Activated CD8-positive, alpha-beta memory T cell treated with anti-CD3 and anti-CD28 coated beads, Interleukin-2, amount 10 ng/mL, durations not matched to agents 7 days and 5 days (primary cell): ENCODE results near the gene TMEM114. TPM values are rescaled to one million over a fixed set of nuclear protein-coding genes. Genes with fewer than 3 reads are reported as not detected.

Source experiments
- ATAC-seq: fragments of 150-1000 bp; cut with Tn5 transposase; one replicate; pipeline ENCODE4 v1.10.0; 2021; ENCODE audit warnings: moderate library complexity
- CTCF ChIA-PET: fragments of 350-600 bp; sonication (Branson Sonifier 250); formaldehyde crosslinking; loops from one replicate; lab custom pipeline; 2021; ENCODE audit warnings: antibody characterized with exemption; lab: Charles Lee
- DNase-seq: peaks from one replicate; pipeline ENCODE4 v3.0.0-alpha.2; 2020
- H3K27ac Mint-ChIP-seq: one replicate; pipeline ENCODE4 v1.8.0; 2021; ENCODE audit warnings: mild to moderate bottlenecking, mixed read lengths
- H3K27me3 Mint-ChIP-seq: one replicate; pipeline ENCODE4 v1.8.0; 2021; ENCODE audit warnings: mixed read lengths
- H3K36me3 Mint-ChIP-seq: one replicate; pipeline ENCODE4 v1.8.0; 2021; ENCODE audit warnings: mild to moderate bottlenecking, mixed read lengths
- H3K4me1 Mint-ChIP-seq: one replicate; pipeline ENCODE4 v1.8.0; 2021; ENCODE audit warnings: mixed read lengths
- H3K4me3 Mint-ChIP-seq: one replicate; pipeline ENCODE4 v1.8.0; 2021; ENCODE audit warnings: mild to moderate bottlenecking, moderate library complexity, mixed read lengths
- H3K9me3 Mint-ChIP-seq: one replicate; pipeline ENCODE4 v1.8.0; 2022; ENCODE audit warnings: low read depth, mixed read lengths
- total RNA-seq, 2 experiments: library from RNA; stranded (reverse); gene quantifications; one replicate each; pipeline ENCODE4 v1.2.3, GENCODE V29; 2021

TMEM114 gene
- total RNA-seq, 2 experiments from 2014 or later: not detected

DNA sequence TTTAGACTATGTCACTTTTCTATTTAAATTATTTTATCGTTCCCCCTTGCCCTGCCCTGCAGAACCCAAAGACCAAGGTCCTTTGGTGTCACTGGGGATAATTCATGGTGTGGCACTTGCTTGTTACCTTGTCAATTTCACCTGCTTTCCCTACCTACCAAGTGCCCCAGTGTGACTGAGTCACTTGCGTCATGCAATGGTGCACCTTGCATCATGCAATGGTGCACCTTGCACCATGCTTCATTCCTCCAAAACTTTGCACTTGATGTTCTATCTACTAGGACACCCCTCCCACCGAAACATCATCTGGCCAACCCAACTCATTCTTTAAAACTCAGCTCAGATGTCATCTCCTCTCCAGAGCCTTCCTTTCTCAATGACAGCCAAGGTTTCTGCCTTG, 47.1 kb downstream of the TMEM114 start:
- no peaks in the 10 kb centered on the region for H3K4me1 Mint-ChIP-seq
- peaks cover 3% of the 10 kb centered on the region for H3K27me3 Mint-ChIP-seq

DNA sequence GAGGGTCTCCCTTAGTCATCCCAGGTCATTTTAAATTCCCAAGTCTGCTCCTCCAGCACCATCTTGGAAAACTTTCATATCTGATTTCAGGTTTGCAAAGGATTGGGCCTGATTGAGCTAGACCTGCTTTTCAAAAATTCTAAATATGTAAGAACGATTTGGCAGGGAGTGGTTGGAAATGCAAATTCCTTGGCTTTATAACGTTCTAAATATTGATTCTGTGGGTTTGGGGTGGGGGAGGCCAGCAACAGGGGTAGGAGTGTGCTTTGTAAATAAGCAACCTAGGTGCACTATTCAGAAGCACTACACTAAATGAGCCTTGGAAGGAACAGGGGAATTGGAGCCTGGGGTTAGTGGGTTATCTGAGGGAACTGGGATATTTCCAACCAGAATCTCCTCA, 47.9 kb downstream of the TMEM114 start:
- Mint-ChIP-seq H3K4me3 (no peak overlapping the region), H3K4me1 (no peaks in the 10 kb centered on the region), H3K9me3 (no peaks in the 10 kb centered on the region), H3K27me3 (peaks cover 3% of the 10 kb centered on the region), H3K27ac (no peak overlapping the region), H3K36me3 (no peaks in the 10 kb centered on the region)
- no peak for ATAC-seq
- CTCF ChIA-PET: no interaction called here
- no peak for DNase-seq

More for the DNA sequence above, 47.1 kb downstream of the TMEM114 start:
- Mint-ChIP-seq H3K9me3 (no peaks in the 10 kb centered on the region), H3K4me3 (no peak overlapping the region), H3K36me3 (no peaks in the 10 kb centered on the region), H3K27ac (no peak overlapping the region)
- DNase-seq: no peak
- CTCF ChIA-PET: no interaction called here
- ATAC-seq: no peak

DNA sequence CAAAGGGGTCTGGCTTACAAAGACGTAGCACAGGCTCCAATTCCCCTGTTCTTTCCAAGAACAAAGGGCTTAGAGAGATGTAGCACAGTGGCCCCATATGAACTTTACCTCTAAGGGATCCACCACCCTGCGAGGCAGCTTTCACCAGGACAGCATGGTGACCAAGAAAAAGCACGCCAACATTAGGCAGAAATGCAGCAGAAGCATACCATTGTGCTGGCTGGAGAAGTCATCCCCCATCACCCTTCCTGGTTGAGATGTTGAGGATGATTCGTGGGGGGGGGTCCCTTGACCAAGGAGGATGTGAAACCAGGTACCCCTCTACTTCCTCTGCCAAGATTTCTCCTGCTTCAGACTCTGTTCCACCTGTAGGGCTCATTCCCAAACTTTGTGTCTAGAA, 48.4 kb downstream of the TMEM114 start:
- H3K4me1 Mint-ChIP-seq: no peaks in the 10 kb centered on the region
- no peak overlapping the region for H3K4me3 Mint-ChIP-seq
- no peaks in the 10 kb centered on the region for H3K9me3 Mint-ChIP-seq
- ATAC-seq (no peak), DNase-seq (no peak)
- H3K36me3 Mint-ChIP-seq: no peaks in the 10 kb centered on the region
- CTCF ChIA-PET: no interaction called here
- H3K27me3 Mint-ChIP-seq: peaks cover 3% of the 10 kb centered on the region
- no peak overlapping the region for H3K27ac Mint-ChIP-seq

DNA sequence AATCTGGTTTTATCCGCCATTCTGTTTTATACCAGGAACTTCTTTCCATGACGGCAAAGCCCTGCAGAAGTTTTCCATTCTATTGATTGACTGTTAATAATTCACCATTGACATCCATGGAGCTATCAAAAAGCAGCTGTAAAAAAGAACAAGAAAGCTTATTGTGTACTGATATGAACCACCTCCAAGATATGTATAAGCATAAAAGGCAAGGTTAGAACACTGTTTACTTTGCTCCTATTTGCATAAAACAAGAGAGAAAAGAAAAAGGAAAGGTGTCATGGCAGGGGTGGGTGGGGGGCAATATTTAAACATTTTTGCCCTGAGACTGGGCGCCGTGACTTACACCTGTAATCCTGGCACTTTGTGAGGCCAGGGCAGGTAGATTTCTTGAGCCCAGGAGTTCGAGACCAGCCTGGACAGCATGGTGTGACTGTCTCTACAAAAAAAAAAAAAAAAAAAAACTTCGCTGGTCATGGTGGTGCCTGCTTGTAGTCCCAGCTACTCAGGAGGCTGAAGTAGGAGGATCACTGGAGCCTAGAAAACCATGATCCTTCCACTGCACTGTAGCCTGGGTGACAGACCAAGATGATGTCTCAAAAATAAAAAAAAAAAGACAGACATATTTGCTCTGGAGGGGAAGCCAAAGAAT, 52.5 kb downstream of the TMEM114 start:
- DNase-seq: no peak
- Mint-ChIP-seq H3K4me1 (no peaks in the 10 kb centered on the region), H3K9me3 (no peaks in the 10 kb centered on the region), H3K27me3 (no peaks in the 10 kb centered on the region), H3K36me3 (no peaks in the 10 kb centered on the region), H3K27ac (no peak overlapping the region), H3K4me3 (no peak overlapping the region)
- CTCF ChIA-PET: no interaction called here
- no peak for ATAC-seq

DNA sequence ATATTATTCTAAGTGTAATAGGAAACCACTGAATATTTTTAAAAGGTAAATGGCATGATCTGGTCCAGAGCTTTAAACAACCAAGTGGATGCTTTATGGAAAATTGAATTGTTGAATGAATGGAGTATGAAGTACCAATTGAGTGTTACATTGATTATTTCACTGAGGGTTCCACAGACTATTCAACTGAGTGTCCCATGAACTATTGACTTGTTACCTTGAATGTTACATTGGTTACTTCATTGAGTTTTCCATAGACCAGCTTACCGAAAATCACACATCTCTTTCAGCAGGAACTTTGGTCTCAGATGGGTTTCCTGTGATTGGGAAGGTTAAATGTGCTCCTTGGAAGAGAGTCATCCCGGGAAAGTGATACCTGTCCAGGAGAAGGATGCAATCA, 56.8 kb downstream of the TMEM114 start:
- Mint-ChIP-seq H3K27ac (no peak overlapping the region), H3K9me3 (no peaks in the 10 kb centered on the region), H3K36me3 (no peaks in the 10 kb centered on the region), H3K27me3 (no peaks in the 10 kb centered on the region), H3K4me1 (no peaks in the 10 kb centered on the region), H3K4me3 (no peak overlapping the region)
- CTCF ChIA-PET: no interaction called here
- DNase-seq (no peak), ATAC-seq (no peak)

DNA sequence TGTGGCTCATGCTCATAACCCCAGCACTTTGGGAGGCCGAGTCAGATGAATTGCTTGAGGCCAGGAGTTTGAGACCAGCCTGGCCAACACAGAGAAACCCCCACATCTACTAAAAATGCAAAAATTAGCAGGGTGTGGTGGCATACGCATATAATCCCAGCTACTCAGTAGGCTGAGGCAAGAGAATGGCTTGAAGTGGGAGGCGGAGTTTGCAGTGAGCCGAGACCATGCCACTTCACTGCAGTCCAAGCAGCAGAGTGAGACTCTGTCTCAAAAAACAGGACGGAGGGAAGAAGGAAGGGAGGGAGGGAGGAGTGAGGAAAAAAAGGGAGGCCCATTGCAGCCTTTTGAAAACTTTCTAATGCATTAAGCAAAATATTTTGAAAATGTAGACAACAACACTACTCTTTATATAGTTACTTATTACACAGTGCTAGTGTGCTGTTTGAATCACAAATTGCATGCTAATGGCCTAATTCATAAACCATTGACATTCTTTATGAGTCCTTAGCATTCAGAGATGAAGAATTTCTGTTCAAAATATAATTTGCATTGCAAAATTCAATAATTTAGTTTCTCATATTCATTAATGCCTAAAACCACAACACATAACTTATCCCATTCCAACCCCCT, 59.4 kb downstream of the TMEM114 start:
- Mint-ChIP-seq H3K4me3 (no peak overlapping the region), H3K27ac (no peak overlapping the region), H3K36me3 (no peaks in the 10 kb centered on the region), H3K9me3 (no peaks in the 10 kb centered on the region), H3K27me3 (no peaks in the 10 kb centered on the region), H3K4me1 (no peaks in the 10 kb centered on the region)
- CTCF ChIA-PET: no interaction called here
- DNase-seq: no peak
- ATAC-seq: no peak

DNA sequence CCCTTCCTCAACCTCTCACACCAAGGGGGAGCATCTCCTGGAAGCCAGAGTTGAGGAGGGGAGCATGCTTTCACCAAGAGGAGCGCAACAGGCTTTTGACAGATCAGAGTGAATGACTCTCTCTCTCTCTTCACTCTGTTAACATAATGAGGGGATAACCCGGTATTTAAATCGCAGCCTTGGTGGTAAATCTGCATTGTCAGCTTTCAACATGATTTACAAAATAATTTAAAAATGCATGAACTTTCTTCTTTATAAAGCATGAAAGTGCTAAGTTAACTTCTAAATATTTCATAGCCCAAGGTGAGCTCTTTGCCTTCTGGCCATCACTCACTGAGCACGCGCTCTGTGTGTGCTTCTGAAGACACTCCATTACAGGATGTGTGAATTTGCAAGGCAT, 61.8 kb downstream of the TMEM114 start:
- Mint-ChIP-seq H3K27ac (no peak overlapping the region), H3K27me3 (no peaks in the 10 kb centered on the region), H3K4me3 (no peak overlapping the region), H3K36me3 (no peaks in the 10 kb centered on the region), H3K4me1 (no peaks in the 10 kb centered on the region), H3K9me3 (no peaks in the 10 kb centered on the region)
- DNase-seq (no peak), ATAC-seq (no peak)
- CTCF ChIA-PET: interaction anchor here (1.7 kb wide), 1 partner anchor 11 kb away, joined by 3 read pairs; no protein-coding TSS in a partner anchor

DNA sequence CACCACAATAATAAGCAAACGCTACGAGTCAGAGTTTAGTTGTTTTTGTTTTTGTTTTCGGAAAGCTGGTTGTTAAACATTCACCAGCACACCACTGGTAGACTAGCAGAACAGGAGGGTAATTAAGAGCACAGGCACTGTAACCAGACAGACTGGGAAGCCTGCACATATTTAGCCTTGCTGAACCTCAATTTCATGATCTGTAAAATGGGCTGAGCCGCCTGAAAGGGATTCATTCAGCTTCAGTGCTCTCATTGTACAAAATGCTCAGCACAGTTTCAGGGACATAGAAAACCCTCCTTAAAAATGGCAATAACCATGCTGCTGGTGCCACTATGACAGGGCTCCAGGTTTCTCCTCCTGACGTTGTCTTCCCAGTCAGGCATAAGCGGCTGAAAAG, 66.4 kb downstream of the TMEM114 start:
- no peak for DNase-seq
- no peak overlapping the region for H3K4me3 Mint-ChIP-seq
- ATAC-seq: no peak
- H3K4me1 Mint-ChIP-seq: no peaks in the 10 kb centered on the region
- H3K27me3 Mint-ChIP-seq: no peaks in the 10 kb centered on the region
- H3K9me3 Mint-ChIP-seq: no peaks in the 10 kb centered on the region
- CTCF ChIA-PET: no interaction called here
- H3K36me3 Mint-ChIP-seq: no peaks in the 10 kb centered on the region
- no peak overlapping the region for H3K27ac Mint-ChIP-seq

DNA sequence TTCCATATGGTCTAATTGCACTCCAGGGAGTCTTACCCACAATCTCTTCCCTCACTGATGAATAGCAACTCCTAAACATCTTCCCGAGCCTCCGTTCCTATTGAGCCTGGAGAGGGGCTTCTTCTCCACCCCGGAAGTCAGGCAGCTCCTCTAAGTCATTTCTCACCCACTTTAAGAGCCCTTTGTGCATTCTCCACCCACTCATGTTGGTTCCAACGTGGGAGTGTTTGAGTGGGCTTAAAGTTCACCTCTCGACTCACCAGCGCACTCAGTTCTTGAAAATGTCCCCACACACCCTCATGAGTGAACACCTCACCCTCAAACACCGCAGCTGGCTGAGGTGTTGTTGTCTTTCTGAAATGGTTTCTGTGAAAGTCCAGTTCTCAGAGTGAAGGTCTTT, 67.6 kb downstream of the TMEM114 start:
- no peaks in the 10 kb centered on the region for H3K36me3 Mint-ChIP-seq
- CTCF ChIA-PET: no interaction called here
- no peak overlapping the region for H3K4me3 Mint-ChIP-seq
- no peaks in the 10 kb centered on the region for H3K4me1 Mint-ChIP-seq
- ATAC-seq (no peak), DNase-seq (no peak)
- H3K9me3 Mint-ChIP-seq: no peaks in the 10 kb centered on the region
- no peaks in the 10 kb centered on the region for H3K27me3 Mint-ChIP-seq
- no peak overlapping the region for H3K27ac Mint-ChIP-seq

DNA sequence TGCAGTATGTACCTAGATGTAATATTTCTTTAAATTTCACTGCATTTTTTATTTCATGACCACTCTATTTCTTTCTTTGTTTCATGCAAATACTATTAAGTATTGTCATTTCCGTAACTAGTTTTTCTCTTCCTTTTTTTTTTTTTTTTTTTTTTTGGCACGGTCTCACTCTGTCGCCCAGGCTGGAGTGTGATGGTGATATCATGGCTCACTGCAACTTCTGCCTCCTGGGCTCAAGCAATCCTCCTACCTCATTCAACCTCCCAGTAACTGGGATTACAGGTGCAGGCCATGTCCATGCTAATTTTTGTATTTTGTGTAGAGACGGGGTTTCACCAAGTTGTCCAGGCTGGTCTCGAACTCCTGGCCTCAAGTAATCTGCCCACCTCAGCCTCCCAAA, 70.7 kb downstream of the TMEM114 start:
- no peak overlapping the region for H3K27ac Mint-ChIP-seq
- CTCF ChIA-PET: no interaction called here
- H3K4me1 Mint-ChIP-seq: no peaks in the 10 kb centered on the region
- no peaks in the 10 kb centered on the region for H3K27me3 Mint-ChIP-seq
- no peak overlapping the region for H3K4me3 Mint-ChIP-seq
- ATAC-seq: no peak
- no peak for DNase-seq
- H3K36me3 Mint-ChIP-seq: no peaks in the 10 kb centered on the region
- H3K9me3 Mint-ChIP-seq: no peaks in the 10 kb centered on the region

Other genes starting within 250 kb of the TMEM114 start
- 10 to 100 TPM; 29.5 to 40.0 TPM for gene METTL22, start 31.2 kb upstream of the TMEM114 start, total RNA-seq
- 1 to 10 TPM; 4.0 to 7.8 TPM for gene ABAT, start 84.1 kb upstream of the TMEM114 start, total RNA-seq
- 10 to 100 TPM; 14.0 to 16.1 TPM for gene TMEM186, start 207.1 kb upstream of the TMEM114 start, total RNA-seq
- gene PMM2, start 207.3 kb upstream of the TMEM114 start, total RNA-seq: 10 to 100 TPM; 36.4 to 47.1 TPM